ENCODE results near the gene PHTF2.

The PHTF2 gene

DNA sequence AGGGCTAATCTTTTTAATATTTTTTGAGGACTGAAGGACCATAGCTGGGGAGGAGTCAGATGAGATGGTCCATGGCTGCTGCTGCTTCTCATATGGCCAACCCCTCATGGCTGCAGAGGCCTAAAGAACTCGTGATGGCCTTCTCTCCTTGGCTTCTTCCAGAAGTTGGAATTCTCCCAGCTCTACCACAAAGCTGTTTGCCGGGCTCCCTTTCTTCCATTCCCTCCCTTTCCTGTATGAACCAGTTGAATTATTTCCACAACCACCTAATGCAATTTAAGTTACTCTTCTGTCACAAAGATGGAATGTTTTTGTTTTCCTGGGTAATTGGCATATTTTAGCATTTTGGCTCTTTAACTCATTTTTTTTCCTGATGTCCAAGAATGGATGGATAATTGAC lies 80.7 kb downstream of the PHTF2 start:
- H3K27ac ChIP-seq: no peak overlapping the region
- TF ChIP-seq ZFX (IDR thresholded peaks at IDR 0.05): no peak
- TF ChIP-seq, protein P1, sequence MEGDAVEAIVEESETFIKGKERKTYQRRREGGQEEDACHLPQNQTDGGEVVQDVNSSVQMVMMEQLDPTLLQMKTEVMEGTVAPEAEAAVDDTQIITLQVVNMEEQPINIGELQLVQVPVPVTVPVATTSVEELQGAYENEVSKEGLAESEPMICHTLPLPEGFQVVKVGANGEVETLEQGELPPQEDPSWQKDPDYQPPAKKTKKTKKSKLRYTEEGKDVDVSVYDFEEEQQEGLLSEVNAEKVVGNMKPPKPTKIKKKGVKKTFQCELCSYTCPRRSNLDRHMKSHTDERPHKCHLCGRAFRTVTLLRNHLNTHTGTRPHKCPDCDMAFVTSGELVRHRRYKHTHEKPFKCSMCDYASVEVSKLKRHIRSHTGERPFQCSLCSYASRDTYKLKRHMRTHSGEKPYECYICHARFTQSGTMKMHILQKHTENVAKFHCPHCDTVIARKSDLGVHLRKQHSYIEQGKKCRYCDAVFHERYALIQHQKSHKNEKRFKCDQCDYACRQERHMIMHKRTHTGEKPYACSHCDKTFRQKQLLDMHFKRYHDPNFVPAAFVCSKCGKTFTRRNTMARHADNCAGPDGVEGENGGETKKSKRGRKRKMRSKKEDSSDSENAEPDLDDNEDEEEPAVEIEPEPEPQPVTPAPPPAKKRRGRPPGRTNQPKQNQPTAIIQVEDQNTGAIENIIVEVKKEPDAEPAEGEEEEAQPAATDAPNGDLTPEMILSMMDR (conservative IDR thresholded peaks at IDR 0.05): no peak

DNA sequence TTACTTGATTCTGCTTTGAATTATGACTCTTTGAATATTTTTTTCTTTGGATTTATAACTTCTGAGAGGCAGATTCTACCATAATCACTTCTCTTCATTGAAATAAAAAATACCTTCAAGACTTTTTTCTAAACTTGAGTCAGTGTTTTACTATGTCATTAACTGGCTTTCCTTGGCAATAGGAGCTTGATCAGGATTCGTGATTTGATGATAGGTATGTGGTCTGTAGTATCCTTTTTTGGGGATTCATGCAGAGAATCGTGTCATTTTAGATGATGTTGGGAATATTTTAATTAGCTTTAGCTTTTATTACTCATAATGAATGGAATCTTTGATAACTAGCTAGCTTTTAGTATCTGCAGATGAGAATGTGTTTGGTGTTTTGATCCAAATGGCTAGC lies 83.3 kb downstream of the PHTF2 start:
- TF ChIP-seq, protein P1 (conservative IDR thresholded peaks at IDR 0.05): no peak
- no peak for TF ChIP-seq ZFX (IDR thresholded peaks at IDR 0.05)
- no peak overlapping the region for H3K27ac ChIP-seq

DNA sequence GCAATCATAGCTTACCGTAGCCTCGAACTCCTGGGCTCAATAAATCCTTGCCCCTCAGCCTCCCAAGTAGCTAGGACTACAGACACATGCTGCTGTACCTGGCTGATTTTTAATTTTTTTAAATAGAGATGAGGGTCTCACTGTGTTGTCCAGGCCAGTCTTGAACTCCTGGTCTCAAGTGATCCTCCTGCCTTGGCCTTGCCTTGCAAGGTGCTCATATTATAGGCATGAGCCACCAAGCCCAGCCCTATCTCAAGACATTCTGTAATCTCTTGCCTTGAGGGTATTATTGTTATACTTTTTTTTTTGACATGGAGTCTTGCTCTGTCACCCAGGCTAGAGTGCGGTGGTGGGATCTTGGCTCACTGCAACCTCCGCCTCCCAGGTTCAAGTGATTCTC lies 86.6 kb downstream of the PHTF2 start:
- no peak overlapping the region for H3K27ac ChIP-seq
- TF ChIP-seq ZFX (IDR thresholded peaks at IDR 0.05): no peak
- TF ChIP-seq, protein P1 (conservative IDR thresholded peaks at IDR 0.05): no peak

DNA sequence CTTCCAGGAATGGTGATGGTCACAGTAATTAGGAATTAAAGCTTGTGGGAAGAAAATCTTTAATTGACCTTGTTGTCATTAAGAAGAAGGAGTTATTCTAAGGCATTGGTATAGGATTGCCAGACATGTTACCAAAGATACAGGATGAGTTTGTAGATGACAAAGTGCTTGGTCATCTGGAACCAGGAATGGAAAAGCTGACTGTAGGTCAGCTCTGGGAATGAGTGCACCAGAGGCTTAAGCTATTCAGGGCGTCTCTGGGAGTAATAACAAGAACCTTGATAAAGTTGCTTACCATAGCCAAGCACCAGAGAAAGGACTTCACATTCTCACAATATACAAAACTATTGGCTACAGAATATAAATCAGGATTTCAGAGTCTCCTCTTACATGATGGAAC lies 89.0 kb downstream of the PHTF2 start:
- H3K27ac ChIP-seq: no peak overlapping the region
- TF ChIP-seq ZFX (IDR thresholded peaks at IDR 0.05): no peak
- TF ChIP-seq, protein P1 (conservative IDR thresholded peaks at IDR 0.05): no peak

DNA sequence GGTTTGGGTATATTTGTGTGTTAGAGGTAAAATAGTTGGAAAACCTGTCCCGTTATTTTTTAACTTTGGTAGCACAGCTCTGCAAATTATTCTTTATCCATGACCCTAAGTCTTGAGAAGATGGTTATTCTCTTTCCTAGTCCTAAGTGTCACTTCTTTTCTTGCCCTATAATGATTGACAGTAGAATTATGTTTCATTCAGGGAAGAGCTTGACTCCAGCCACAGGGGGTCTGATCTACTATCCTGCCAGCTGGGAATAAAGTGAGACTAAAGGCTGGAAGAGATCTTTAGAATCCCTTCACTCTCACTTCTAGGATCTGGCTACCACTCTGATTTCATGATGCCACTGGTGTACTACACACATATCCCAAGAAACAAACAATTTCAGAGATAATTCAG lies 90.4 kb downstream of the PHTF2 start:
- TF ChIP-seq, protein P1 (conservative IDR thresholded peaks at IDR 0.05): no peak
- TF ChIP-seq ZFX (IDR thresholded peaks at IDR 0.05): no peak
- no peak overlapping the region for H3K27ac ChIP-seq

DNA sequence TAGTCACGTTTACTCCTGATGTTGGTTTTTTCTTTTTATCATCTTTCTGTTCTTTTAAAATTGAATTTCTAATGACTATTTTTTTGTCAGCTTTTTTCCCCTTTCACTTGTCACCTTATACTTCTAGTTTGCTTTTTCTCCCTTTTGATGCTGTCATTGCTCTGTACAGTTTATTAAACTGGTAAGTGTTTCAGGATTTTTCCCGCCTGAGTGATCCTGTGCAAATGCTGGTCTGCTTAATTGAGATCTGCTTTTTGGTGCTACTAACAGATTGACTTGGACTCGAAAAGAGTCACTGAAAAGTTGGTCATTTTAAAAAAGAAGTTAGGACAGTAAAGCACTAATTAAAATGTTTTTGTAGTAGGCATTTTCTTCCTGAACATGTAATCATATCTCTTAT lies 95.2 kb downstream of the PHTF2 start:
- no peak overlapping the region for H3K27ac ChIP-seq
- TF ChIP-seq, protein P1 (conservative IDR thresholded peaks at IDR 0.05): no peak
- TF ChIP-seq ZFX (IDR thresholded peaks at IDR 0.05): no peak

DNA sequence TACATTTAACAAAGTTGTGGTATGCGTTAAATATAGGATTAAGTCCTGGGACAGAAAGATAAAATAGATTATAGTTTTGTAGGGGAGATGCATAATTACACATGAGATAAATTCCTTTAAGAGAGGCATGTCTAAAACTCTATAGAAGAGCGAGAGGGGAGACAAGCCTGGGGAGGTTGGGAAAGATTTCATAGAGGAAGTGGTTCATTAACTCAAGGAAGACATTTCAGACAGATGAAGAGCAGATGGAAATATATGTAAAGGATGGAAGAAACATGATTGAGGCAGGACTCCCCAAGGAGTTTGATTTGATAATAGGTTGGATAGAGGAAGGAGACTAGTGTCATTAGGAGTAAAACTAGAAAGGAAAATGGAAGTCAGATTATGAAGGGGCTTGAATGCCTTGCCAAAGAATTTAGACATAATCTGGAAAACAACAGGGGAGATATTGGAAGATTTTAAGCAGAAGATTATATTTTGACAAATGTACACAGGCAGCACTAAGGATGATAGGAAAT lies 96.1 kb downstream of the PHTF2 start:
- no peak for TF ChIP-seq ZFX (IDR thresholded peaks at IDR 0.05)
- TF ChIP-seq, protein P1 (conservative IDR thresholded peaks at IDR 0.05): no peak
- H3K27ac ChIP-seq: no peak overlapping the region

All from C4-2B (cell line).